Measurements from ENCODE around the gene NUTM1. TPM values are rescaled to one million over a fixed set of nuclear protein-coding genes. Genes with fewer than 3 reads are reported as not detected.

Gene NUTM1
- total RNA-seq, 1 donor from 2014 or later: not detected

GRCh38 chr15:34314491-34315490, 28.3 kb upstream of the NUTM1 start:
- no peak overlapping the region for H3K27ac Mint-ChIP-seq
- H3K4me1 Mint-ChIP-seq (ENCODE audit: low read depth): peaks cover 12% of the 10 kb centered on the region
- no peaks in the 10 kb centered on the region for H3K27me3 Mint-ChIP-seq
- no peak for TF ChIP-seq CTCF (IDR thresholded peaks at IDR 0.05; ENCODE audit: unreplicated experiment)
- H3K4me3 Mint-ChIP-seq (ENCODE audit: low read depth): no peak overlapping the region
- H3K36me3 Mint-ChIP-seq (ENCODE audit: insufficient read depth): peaks cover 2% of the 10 kb centered on the region
- no peak for DNase-seq (ENCODE audit: low spot score, unreplicated experiment)
- no peaks in the 10 kb centered on the region for H3K9me3 Mint-ChIP-seq (ENCODE audit: low read depth)

GRCh38 chr15:34318277-34319079, 24.6 kb upstream of the NUTM1 start:
- H3K4me3 Mint-ChIP-seq (ENCODE audit: low read depth): peak overlapping the region; percentile 89
- H3K27ac Mint-ChIP-seq: peak overlapping the region; percentile 91
- no peak for TF ChIP-seq CTCF (IDR thresholded peaks at IDR 0.05; ENCODE audit: unreplicated experiment)
- no peaks in the 10 kb centered on the region for H3K9me3 Mint-ChIP-seq (ENCODE audit: low read depth)
- DNase-seq (ENCODE audit: low spot score, unreplicated experiment): no peak
- peaks cover 12% of the 10 kb centered on the region for H3K4me1 Mint-ChIP-seq (ENCODE audit: low read depth)
- H3K36me3 Mint-ChIP-seq (ENCODE audit: insufficient read depth): peaks cover 2% of the 10 kb centered on the region
- no peaks in the 10 kb centered on the region for H3K27me3 Mint-ChIP-seq

DNA sequence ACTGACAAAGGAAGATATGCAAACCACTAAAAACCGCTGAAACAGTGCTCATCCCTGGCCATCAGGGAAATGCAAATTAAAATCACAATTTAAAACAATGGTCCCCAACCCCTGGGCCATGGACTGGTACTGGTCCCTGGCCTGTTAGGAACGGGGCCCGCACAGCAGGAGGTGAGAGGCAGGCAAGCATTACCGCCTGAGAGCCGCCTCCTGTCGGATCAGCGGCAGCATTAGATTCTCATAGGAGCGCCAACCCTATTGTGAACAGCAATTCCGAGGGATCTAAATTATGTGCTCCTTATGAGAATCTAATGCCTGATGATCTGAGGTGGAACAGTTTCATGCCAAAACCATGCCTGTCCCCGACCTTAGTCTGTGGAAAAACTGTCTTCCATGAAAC, 19.9 kb upstream of the NUTM1 start:
- no peak overlapping the region for H3K4me3 Mint-ChIP-seq (ENCODE audit: low read depth)
- peaks cover 5% of the 10 kb centered on the region for H3K4me1 Mint-ChIP-seq (ENCODE audit: low read depth)
- no peak for TF ChIP-seq CTCF (IDR thresholded peaks at IDR 0.05; ENCODE audit: unreplicated experiment)
- H3K9me3 Mint-ChIP-seq (ENCODE audit: low read depth): no peaks in the 10 kb centered on the region
- DNase-seq (ENCODE audit: low spot score, unreplicated experiment): no peak
- no peaks in the 10 kb centered on the region for H3K27me3 Mint-ChIP-seq
- no peak overlapping the region for H3K27ac Mint-ChIP-seq
- no peaks in the 10 kb centered on the region for H3K36me3 Mint-ChIP-seq (ENCODE audit: insufficient read depth)

GRCh38 chr15:34324933-34325332, 18.2 kb upstream of the NUTM1 start:
- Mint-ChIP-seq H3K27me3 (no peaks in the 10 kb centered on the region), H3K36me3 (ENCODE audit: insufficient read depth) (no peaks in the 10 kb centered on the region), H3K9me3 (ENCODE audit: low read depth) (no peaks in the 10 kb centered on the region), H3K27ac (no peak overlapping the region), H3K4me3 (ENCODE audit: low read depth) (no peak overlapping the region), H3K4me1 (ENCODE audit: low read depth) (no peaks in the 10 kb centered on the region)
- no peak for DNase-seq (ENCODE audit: low spot score, unreplicated experiment)
- no peak for TF ChIP-seq CTCF (IDR thresholded peaks at IDR 0.05; ENCODE audit: unreplicated experiment)

- no peaks in the 10 kb centered on the region for H3K27me3 Mint-ChIP-seq
- no peaks in the 10 kb centered on the region for H3K36me3 Mint-ChIP-seq (ENCODE audit: insufficient read depth)
- H3K4me1 Mint-ChIP-seq (ENCODE audit: low read depth): no peaks in the 10 kb centered on the region
- DNase-seq (ENCODE audit: low spot score, unreplicated experiment): no peak
- H3K27ac Mint-ChIP-seq: no peak overlapping the region
- no peak overlapping the region for H3K4me3 Mint-ChIP-seq (ENCODE audit: low read depth)
- no peak for TF ChIP-seq CTCF (IDR thresholded peaks at IDR 0.05; ENCODE audit: unreplicated experiment)
- H3K9me3 Mint-ChIP-seq (ENCODE audit: low read depth): no peaks in the 10 kb centered on the region
Observed at GRCh38 chr15:34325368-34325767, 17.7 kb upstream of the NUTM1 start.
